Endothelial cell (in vitro differentiated cells): ENCODE measurements around the gene TMEM87B. TPM values are rescaled to one million over a fixed set of nuclear protein-coding genes. Genes with fewer than 3 reads are reported as not detected.

ENCODE experiments used
- DNase-seq: peaks from one replicate; pipeline ENCODE4 v3.0.0; 2021; ENCODE audit warnings: low spot score
- H3K27ac Mint-ChIP-seq: one replicate; pipeline ENCODE4 v1.8.0; 2021; ENCODE audit warnings: mixed read lengths, inconsistent platforms; ENCODE audit not compliant: unreplicated experiment
- H3K27me3 Mint-ChIP-seq: one replicate; pipeline ENCODE4 v1.8.0; 2021; ENCODE audit warnings: mild to moderate bottlenecking, moderate library complexity, mixed read lengths, inconsistent platforms; ENCODE audit not compliant: unreplicated experiment
- H3K36me3 Mint-ChIP-seq: one replicate; pipeline ENCODE4 v1.8.0; 2021; ENCODE audit warnings: mild to moderate bottlenecking, low read depth, mixed read lengths, inconsistent platforms; ENCODE audit not compliant: unreplicated experiment
- H3K4me1 Mint-ChIP-seq: one replicate; pipeline ENCODE4 v1.8.0; 2021; ENCODE audit warnings: mild to moderate bottlenecking, mixed read lengths, inconsistent platforms; ENCODE audit not compliant: unreplicated experiment
- H3K4me3 Mint-ChIP-seq: one replicate; pipeline ENCODE4 v1.8.0; 2021; ENCODE audit warnings: mild to moderate bottlenecking, mixed read lengths, inconsistent platforms; ENCODE audit not compliant: unreplicated experiment
- H3K9me3 Mint-ChIP-seq: one replicate; pipeline ENCODE4 v1.8.0; 2021; ENCODE audit warnings: mixed read lengths, inconsistent platforms; ENCODE audit not compliant: unreplicated experiment
- total RNA-seq: library from RNA; stranded (reverse); fragmentation: NEBNext Ultra II Directional; extraction: Animal tissue kit (Norgen Biotek cat#: 25700); gene quantifications from one replicate; pipeline ENCODE4 v1.2.1, GENCODE V29; 2021; ENCODE audit not compliant: unreplicated experiment
- TF ChIP-seq, protein P1 (sequence below): fragments of 200-600 bp; sonication (generic); IDR thresholded peaks from one replicate; pipeline ENCODE4 v1.5.0; 2021; ENCODE audit warnings: antibody characterized with exemption; ENCODE audit not compliant: unreplicated experiment

The TMEM87B gene
- total RNA-seq, 1 donor from 2014 or later: 22.6 TPM

DNA sequence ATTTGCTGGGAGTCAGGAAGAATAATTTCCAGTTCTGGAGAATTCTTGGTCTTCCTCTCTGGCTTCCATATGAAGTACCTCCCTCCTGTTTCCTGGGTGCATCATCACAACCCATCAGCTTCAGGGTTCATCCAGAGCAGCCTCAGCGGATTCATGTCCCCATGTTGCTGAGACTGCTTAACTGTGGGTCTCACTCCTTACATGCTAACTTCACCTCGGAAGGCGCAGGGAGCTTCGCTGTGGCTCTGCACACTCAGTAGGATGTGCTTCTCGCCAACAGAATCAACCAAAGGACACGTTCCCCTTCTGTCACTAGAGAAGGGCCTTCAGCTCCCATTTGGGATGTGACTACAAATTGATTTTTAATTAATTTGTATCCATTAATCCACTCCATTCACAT is 107.3 kb downstream of the TMEM87B start:
- H3K4me1 Mint-ChIP-seq: peaks cover 6% of the 10 kb centered on the region
- H3K27me3 Mint-ChIP-seq: peaks cover 6% of the 10 kb centered on the region

DNA sequence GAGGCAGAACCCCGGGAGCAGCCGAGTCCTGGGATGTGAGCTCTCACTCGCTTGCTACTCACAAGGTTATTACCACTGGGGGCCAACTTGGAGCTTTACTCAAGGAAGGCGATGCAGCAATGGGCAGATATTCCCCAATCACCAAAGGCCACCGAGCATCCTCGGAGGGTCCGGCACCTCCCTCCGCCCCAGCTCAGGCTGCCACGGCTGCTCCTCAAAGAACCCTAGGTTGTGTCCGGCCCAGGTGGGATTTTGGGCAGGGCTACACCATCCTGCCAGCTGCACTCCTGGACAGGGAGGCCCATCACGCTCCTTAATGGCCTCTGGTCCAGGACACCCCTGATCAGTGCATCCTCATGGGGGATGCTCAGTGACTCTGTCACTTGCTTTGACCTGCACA is 107.9 kb downstream of the TMEM87B start:
- peaks cover 6% of the 10 kb centered on the region for H3K27me3 Mint-ChIP-seq
- no peak for DNase-seq
- TF ChIP-seq, protein P1, sequence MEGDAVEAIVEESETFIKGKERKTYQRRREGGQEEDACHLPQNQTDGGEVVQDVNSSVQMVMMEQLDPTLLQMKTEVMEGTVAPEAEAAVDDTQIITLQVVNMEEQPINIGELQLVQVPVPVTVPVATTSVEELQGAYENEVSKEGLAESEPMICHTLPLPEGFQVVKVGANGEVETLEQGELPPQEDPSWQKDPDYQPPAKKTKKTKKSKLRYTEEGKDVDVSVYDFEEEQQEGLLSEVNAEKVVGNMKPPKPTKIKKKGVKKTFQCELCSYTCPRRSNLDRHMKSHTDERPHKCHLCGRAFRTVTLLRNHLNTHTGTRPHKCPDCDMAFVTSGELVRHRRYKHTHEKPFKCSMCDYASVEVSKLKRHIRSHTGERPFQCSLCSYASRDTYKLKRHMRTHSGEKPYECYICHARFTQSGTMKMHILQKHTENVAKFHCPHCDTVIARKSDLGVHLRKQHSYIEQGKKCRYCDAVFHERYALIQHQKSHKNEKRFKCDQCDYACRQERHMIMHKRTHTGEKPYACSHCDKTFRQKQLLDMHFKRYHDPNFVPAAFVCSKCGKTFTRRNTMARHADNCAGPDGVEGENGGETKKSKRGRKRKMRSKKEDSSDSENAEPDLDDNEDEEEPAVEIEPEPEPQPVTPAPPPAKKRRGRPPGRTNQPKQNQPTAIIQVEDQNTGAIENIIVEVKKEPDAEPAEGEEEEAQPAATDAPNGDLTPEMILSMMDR: no peak
- H3K4me3 Mint-ChIP-seq: no peak overlapping the region
- H3K4me1 Mint-ChIP-seq: peaks cover 6% of the 10 kb centered on the region
- H3K9me3 Mint-ChIP-seq: no peaks in the 10 kb centered on the region
- H3K27ac Mint-ChIP-seq: no peak overlapping the region
- no peaks in the 10 kb centered on the region for H3K36me3 Mint-ChIP-seq

More for the DNA sequence above, 107.3 kb downstream of the TMEM87B start:
- H3K27ac Mint-ChIP-seq: no peak overlapping the region
- H3K36me3 Mint-ChIP-seq: no peaks in the 10 kb centered on the region
- no peak overlapping the region for H3K4me3 Mint-ChIP-seq
- TF ChIP-seq, protein P1: no peak
- H3K9me3 Mint-ChIP-seq: no peaks in the 10 kb centered on the region
- DNase-seq: no peak

DNA sequence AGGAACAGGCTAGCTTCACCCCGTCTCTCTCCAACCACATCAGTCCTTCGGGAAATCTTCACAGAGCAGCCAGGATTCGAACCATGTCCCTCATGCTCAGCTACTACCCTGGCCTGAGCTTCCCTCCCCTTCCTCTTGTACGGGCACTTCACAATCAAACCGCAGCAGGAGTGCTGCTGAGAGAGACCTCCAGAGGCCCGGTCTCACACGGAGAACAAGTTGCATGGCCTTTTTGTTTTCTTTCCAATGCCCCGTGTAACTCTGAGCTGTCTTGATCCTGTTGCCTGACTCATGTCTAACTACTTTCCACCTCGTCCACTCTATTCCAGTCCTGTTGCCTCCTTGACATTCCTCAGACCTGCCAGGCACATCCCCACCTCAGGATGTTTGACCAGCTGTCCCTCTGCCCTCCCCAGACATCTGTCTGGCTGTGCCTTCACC is 108.5 kb downstream of the TMEM87B start:
- peaks cover 6% of the 10 kb centered on the region for H3K27me3 Mint-ChIP-seq
- TF ChIP-seq, protein P1: no peak

DNA sequence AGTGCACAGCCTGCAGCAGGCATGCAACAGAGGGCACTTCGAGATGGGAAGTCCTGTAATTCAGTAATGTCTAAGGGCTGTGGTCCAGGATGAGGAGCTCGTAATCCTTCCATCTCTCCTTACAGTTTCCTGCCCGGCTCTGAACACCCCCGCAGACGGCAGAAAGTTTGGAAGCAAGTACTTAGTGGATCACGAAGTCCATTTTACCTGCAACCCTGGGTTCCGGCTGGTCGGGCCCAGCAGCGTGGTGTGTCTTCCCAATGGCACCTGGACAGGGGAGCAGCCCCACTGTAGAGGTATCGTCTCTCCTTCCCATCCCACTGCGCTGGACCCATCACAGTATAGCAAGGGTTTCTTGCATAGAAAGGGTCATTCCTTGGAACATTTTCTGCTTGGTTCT is 109.8 kb downstream of the TMEM87B start:
- TF ChIP-seq, protein P1: no peak
- no peak for DNase-seq
- Mint-ChIP-seq H3K4me3 (no peak overlapping the region), H3K9me3 (no peaks in the 10 kb centered on the region), H3K27ac (no peak overlapping the region), H3K36me3 (peaks cover 6% of the 10 kb centered on the region), H3K4me1 (peaks cover 6% of the 10 kb centered on the region), H3K27me3 (peaks cover 6% of the 10 kb centered on the region)

More for the DNA sequence above, 108.5 kb downstream of the TMEM87B start:
- H3K9me3 Mint-ChIP-seq: no peaks in the 10 kb centered on the region
- no peak overlapping the region for H3K27ac Mint-ChIP-seq
- H3K4me3 Mint-ChIP-seq: no peak overlapping the region
- no peaks in the 10 kb centered on the region for H3K36me3 Mint-ChIP-seq
- no peak for DNase-seq
- H3K4me1 Mint-ChIP-seq: peaks cover 6% of the 10 kb centered on the region

DNA sequence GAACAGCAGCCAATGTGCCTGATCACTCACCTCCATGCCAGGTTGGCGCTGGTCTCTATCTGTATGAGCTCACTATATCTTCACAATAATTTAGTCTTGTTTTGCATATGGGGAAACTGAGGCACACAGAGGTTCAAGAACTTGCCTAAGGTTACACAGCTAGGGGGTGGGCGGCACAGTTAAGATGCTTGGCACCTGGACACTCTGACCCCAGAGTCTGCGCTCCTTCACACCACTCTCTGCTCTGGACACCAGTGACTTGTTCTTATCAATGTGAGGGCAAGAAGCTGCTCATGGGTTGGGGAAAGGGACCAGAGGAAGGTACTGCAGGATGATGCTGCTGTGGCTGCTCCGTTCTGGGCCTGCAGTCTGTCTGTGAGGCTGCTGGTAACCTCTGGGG is 110.2 kb downstream of the TMEM87B start:
- Mint-ChIP-seq H3K27ac (no peak overlapping the region), H3K4me3 (no peak overlapping the region), H3K27me3 (peaks cover 6% of the 10 kb centered on the region), H3K9me3 (no peaks in the 10 kb centered on the region), H3K36me3 (peaks cover 6% of the 10 kb centered on the region), H3K4me1 (peaks cover 5% of the 10 kb centered on the region)
- no peak for DNase-seq
- TF ChIP-seq, protein P1: no peak
